ENCODE results near the gene NEURL2. TPM values are rescaled to one million over a fixed set of nuclear protein-coding genes. Genes with fewer than 3 reads are reported as not detected.

NEURL2 gene
- total RNA-seq, 2 donors from 2014 or later, result 3.3 to 5.2 TPM

- Histone ChIP-seq H3K4me3 (no peak overlapping the region), H3K9me3 (no peaks in the 10 kb centered on the region), H3K36me3 (replicated peaks in 1 of 2; ENCODE audit: insufficient read depth in 1 of 2, low read depth in 2 of 2) (peaks cover 3 to 16% of the 10 kb centered on the region in 2 donors), H3K27ac (no peak overlapping the region), H3K4me1 (no peaks in the 10 kb centered on the region), H3K27me3 (no peaks in the 10 kb centered on the region)
- DNase-seq (no peak), ATAC-seq (no peak)
- WGBS, 2 donors, result 86% methylated on average over 11 to 14 of the region's 14 CpGs
- intact Hi-C loops (cut with DNase I), result no loop called here
- TF ChIP-seq POLR2A (IDR thresholded peaks at IDR 0.05), result no peak
- TF ChIP-seq CTCF (IDR thresholded peaks at IDR 0.05), result no peak
Observed at GRCh38 chr20:45843506-45843905, 47.5 kb downstream of the NEURL2 start.

GRCh38 chr20:45842169-45842812 is 48.7 kb downstream of the NEURL2 start:
- WGBS, 2 donors, result 70 to 92% methylated on average over 5 of the region's 5 CpGs
- no peak overlapping the region for H3K27ac ChIP-seq

GRCh38 chr20:45841407-45842129 is 49.4 kb downstream of the NEURL2 start:
- intact Hi-C loops (cut with DNase I), result no loop called here
- Histone ChIP-seq H3K27me3 (no peaks in the 10 kb centered on the region), H3K4me3 (no peak overlapping the region), H3K4me1 (no peaks in the 10 kb centered on the region), H3K27ac (no peak overlapping the region), H3K9me3 (no peaks in the 10 kb centered on the region), H3K36me3 (replicated peaks in 1 of 2; ENCODE audit: insufficient read depth in 1 of 2, low read depth in 2 of 2) (peaks cover 3 to 12% of the 10 kb centered on the region in 2 donors)
- 94 to 95% methylated on average over 7 to 10 of the region's 10 CpGs for WGBS, 2 donors
- no peak for ATAC-seq
- TF ChIP-seq POLR2A (IDR thresholded peaks at IDR 0.05) (no peak), CTCF (IDR thresholded peaks at IDR 0.05) (no peak)
- DNase-seq, result no peak

More at GRCh38 chr20:45842169-45842812, 48.7 kb downstream of the NEURL2 start:
- no peak overlapping the region for H3K4me3 ChIP-seq
- H3K9me3 ChIP-seq, result no peaks in the 10 kb centered on the region
- H3K36me3 ChIP-seq (replicated peaks in 1 of 2; ENCODE audit: insufficient read depth in 1 of 2, low read depth in 2 of 2), result peaks cover 3 to 12% of the 10 kb centered on the region in 2 donors
- H3K27me3 ChIP-seq, result no peaks in the 10 kb centered on the region
- intact Hi-C loops (cut with DNase I), result no loop called here
- ATAC-seq, result no peak
- DNase-seq, result peak in 1 of 4 donors; percentile 17
- TF ChIP-seq CTCF (IDR thresholded peaks at IDR 0.05), result no peak
- TF ChIP-seq POLR2A (IDR thresholded peaks at IDR 0.05), result no peak
- no peaks in the 10 kb centered on the region for H3K4me1 ChIP-seq

- intact Hi-C loops (cut with DNase I), result no loop called here
- H3K4me1 ChIP-seq, result no peaks in the 10 kb centered on the region
- H3K27me3 ChIP-seq, result no peaks in the 10 kb centered on the region
- 94% methylated on average over 24 of the region's 25 CpGs; no CpG with 5 or more reads in 1 of the 2 donors for WGBS, 2 donors
- H3K36me3 ChIP-seq (replicated peaks in 1 of 2; ENCODE audit: insufficient read depth in 1 of 2, low read depth in 2 of 2), result peaks cover 3 to 12% of the 10 kb centered on the region in 2 donors
- no peak overlapping the region for H3K4me3 ChIP-seq
- TF ChIP-seq POLR2A (IDR thresholded peaks at IDR 0.05), result no peak
- no peak for TF ChIP-seq CTCF (IDR thresholded peaks at IDR 0.05)
- ATAC-seq (peak; percentile 28), DNase-seq (no peak)
- H3K27ac ChIP-seq, result no peak overlapping the region
- H3K9me3 ChIP-seq, result no peaks in the 10 kb centered on the region
Observed at GRCh38 chr20:45840700-45841198, 50.3 kb downstream of the NEURL2 start.

Other genes starting within 250 kb of the NEURL2 start
- gene WFDC11, start 221.0 kb downstream of the NEURL2 start, total RNA-seq, result not detected
- gene WFDC13, start 189.2 kb downstream of the NEURL2 start, total RNA-seq, result not detected
- gene WFDC10B, start 186.2 kb downstream of the NEURL2 start, total RNA-seq, result not detected
- not detected for gene SPINT4, start 168.9 kb downstream of the NEURL2 start, total RNA-seq
- not detected for gene WFDC3, start 99.3 kb downstream of the NEURL2 start, total RNA-seq
- 10 to 100 TPM; 14.8 to 18.9 TPM for gene DNTTIP1, start 99.3 kb downstream of the NEURL2 start, total RNA-seq
- gene UBE2C, start 78.6 kb downstream of the NEURL2 start, total RNA-seq, result not detected
- not detected for gene TNNC2, start 63.9 kb downstream of the NEURL2 start, total RNA-seq
- 10 to 100 TPM; 42.8 to 46.5 TPM for gene SNX21, start 57.4 kb downstream of the NEURL2 start, total RNA-seq
- gene ACOT8, start 33.8 kb downstream of the NEURL2 start, total RNA-seq, result 10 to 100 TPM; 36.8 to 42.8 TPM
- gene ZSWIM3, start 33.6 kb downstream of the NEURL2 start, total RNA-seq, result 1 to 10 TPM; 1.6 to 2.1 TPM
- gene ZSWIM1, start 10.0 kb downstream of the NEURL2 start, total RNA-seq, result 1 to 10 TPM; 5.2 to 7.6 TPM
- gene SPATA25, start 3.6 kb downstream of the NEURL2 start, total RNA-seq, result 1 to 10 TPM; 1.3 to 2.6 TPM
- 10 to 100 TPM; 41.0 to 43.8 TPM for gene CTSA, start 127 bp upstream of the NEURL2 start, total RNA-seq
- 100 to 1,000 TPM; 109 to 198 TPM for gene PLTP, start 20.9 kb upstream of the NEURL2 start, total RNA-seq
- 10 to 100 TPM; 20.2 to 28.7 TPM for gene PCIF1, start 43.5 kb upstream of the NEURL2 start, total RNA-seq
- 10 to 100 TPM; 21.8 to 41.9 TPM for gene ZNF335, start 81.0 kb upstream of the NEURL2 start, total RNA-seq
- gene MMP9, start 117.7 kb upstream of the NEURL2 start, total RNA-seq, result under 1 TPM in 1 of 2 donors, not detected in 1; 0.26 TPM
- gene SLC12A5, start 138.0 kb upstream of the NEURL2 start, total RNA-seq, result not detected
- gene NCOA5, start 198.8 kb upstream of the NEURL2 start, total RNA-seq, result 10 to 100 TPM; 11.9 to 13.7 TPM
- 10 to 100 TPM in 1 of 2 donors, 1 to 10 TPM in 1; 8.9 to 14.5 TPM for gene CD40, start 227.1 kb upstream of the NEURL2 start, total RNA-seq

Measured in body of pancreas (tissue), 4 donors.